Progenitor cell of endocrine pancreas (in vitro differentiated cells): ENCODE measurements around the gene LIX1. TPM values are rescaled to one million over a fixed set of nuclear protein-coding genes. Genes with fewer than 3 reads are reported as not detected.

Experiments
- DNase-seq: peaks from one replicate; pipeline ENCODE4 v3.0.0; 2021; ENCODE audit warnings: low spot score; ENCODE audit not compliant: unreplicated experiment
- H3K27ac Mint-ChIP-seq: 2 replicates; pipeline ENCODE4 v1.8.0; 2021; ENCODE audit warnings: mild to moderate bottlenecking, moderate library complexity, mixed read lengths
- H3K27me3 Mint-ChIP-seq: 2 replicates; pipeline ENCODE4 v1.8.0; 2021; ENCODE audit warnings: mixed read lengths
- H3K36me3 Mint-ChIP-seq: 2 replicates; pipeline ENCODE4 v1.8.0; 2022; ENCODE audit warnings: mixed read lengths; ENCODE audit not compliant: insufficient read depth
- H3K4me1 Mint-ChIP-seq: 2 replicates; pipeline ENCODE4 v1.8.0; 2021; ENCODE audit warnings: low read depth, mixed read lengths
- H3K4me3 Mint-ChIP-seq: 2 replicates; pipeline ENCODE4 v1.8.0; 2021; ENCODE audit warnings: low read depth, mild to moderate bottlenecking, moderate library complexity, mixed read lengths
- H3K9me3 Mint-ChIP-seq: 2 replicates; pipeline ENCODE4 v1.8.0; 2021; ENCODE audit warnings: low read depth, mixed read lengths
- CTCF ChIP-seq: fragments of 200-600 bp; sonication (generic); IDR thresholded peaks from one replicate; pipeline ENCODE4 v1.5.0; 2021; ENCODE audit warnings: antibody characterized with exemption, mild to moderate bottlenecking; ENCODE audit not compliant: unreplicated experiment
- total RNA-seq: library from RNA; stranded (reverse); gene quantifications from 2 replicates; pipeline ENCODE4 v1.2.1, GENCODE V29; 2021

The LIX1 gene
- total RNA-seq, 1 donor from 2014 or later = 0.31 TPM

GRCh38 chr5:97165726-97166125, 23.3 kb upstream of the LIX1 start:
- H3K9me3 Mint-ChIP-seq = no peaks in the 10 kb centered on the region
- no peak for DNase-seq
- H3K4me1 Mint-ChIP-seq = peaks cover 9% of the 10 kb centered on the region
- no peak overlapping the region for H3K4me3 Mint-ChIP-seq
- no peaks in the 10 kb centered on the region for H3K27me3 Mint-ChIP-seq
- no peak overlapping the region for H3K27ac Mint-ChIP-seq
- peaks cover 18% of the 10 kb centered on the region for H3K36me3 Mint-ChIP-seq
- no peak for TF ChIP-seq CTCF

GRCh38 chr5:97164846-97165245, 22.4 kb upstream of the LIX1 start:
- no peak for TF ChIP-seq CTCF
- no peak for DNase-seq
- no peak overlapping the region for H3K27ac Mint-ChIP-seq
- peaks cover 19% of the 10 kb centered on the region for H3K36me3 Mint-ChIP-seq
- H3K9me3 Mint-ChIP-seq = no peaks in the 10 kb centered on the region
- H3K4me1 Mint-ChIP-seq = peaks cover 9% of the 10 kb centered on the region
- no peaks in the 10 kb centered on the region for H3K27me3 Mint-ChIP-seq
- no peak overlapping the region for H3K4me3 Mint-ChIP-seq

GRCh38 chr5:97163790-97164285, 21.4 kb upstream of the LIX1 start:
- Mint-ChIP-seq H3K27me3 (no peaks in the 10 kb centered on the region), H3K36me3 (peaks cover 19% of the 10 kb centered on the region), H3K4me1 (peaks cover 9% of the 10 kb centered on the region), H3K9me3 (no peaks in the 10 kb centered on the region), H3K4me3 (no peak overlapping the region), H3K27ac (no peak overlapping the region)
- TF ChIP-seq CTCF = no peak
- no peak for DNase-seq

GRCh38 chr5:97163360-97163764, 21.0 kb upstream of the LIX1 start:
- TF ChIP-seq CTCF = peak; percentile 80
- DNase-seq = no peak
- Mint-ChIP-seq H3K4me3 (no peak overlapping the region), H3K36me3 (peaks cover 18% of the 10 kb centered on the region), H3K27ac (no peak overlapping the region), H3K9me3 (peaks cover 1% of the 10 kb centered on the region), H3K4me1 (peaks cover 9% of the 10 kb centered on the region), H3K27me3 (no peaks in the 10 kb centered on the region)

GRCh38 chr5:97162045-97162444, 19.6 kb upstream of the LIX1 start:
- no peak overlapping the region for H3K27ac Mint-ChIP-seq

More at GRCh38 chr5:97162045-97162444, 19.6 kb upstream of the LIX1 start:
- peaks cover 9% of the 10 kb centered on the region for H3K4me1 Mint-ChIP-seq
- H3K36me3 Mint-ChIP-seq = peaks cover 17% of the 10 kb centered on the region
- no peaks in the 10 kb centered on the region for H3K27me3 Mint-ChIP-seq
- H3K9me3 Mint-ChIP-seq = peaks cover 13% of the 10 kb centered on the region
- no peak overlapping the region for H3K4me3 Mint-ChIP-seq
- DNase-seq = peak; percentile 54
- peak; percentile 91 for TF ChIP-seq CTCF
